Subcutaneous abdominal adipose tissue (tissue), 5 donors: Measurements from ENCODE around the gene GDPGP1.

Source experiments
- H3K27ac ChIP-seq: one replicate; pipeline ENCODE4 v1.7.0; 2013; ENCODE audit warnings: low read depth, mild to moderate bottlenecking, inconsistent platforms, low read length, moderate library complexity
- H3K27me3 ChIP-seq, 5 donors: one replicate each; pipeline ENCODE4 v1.7.0; 2013; ENCODE audit warnings: low read length in 5 of 5, inconsistent platforms in 1 of 5; ENCODE audit not compliant: control insufficient read depth in 5 of 5, insufficient read depth in 4 of 5
- H3K36me3 ChIP-seq, 5 donors: one replicate each; pipeline ENCODE4 v1.7.0; 2013; ENCODE audit warnings: low read length in 5 of 5; ENCODE audit not compliant: control insufficient read depth in 5 of 5, insufficient read depth in 5 of 5
- H3K4me1 ChIP-seq, 5 donors: one replicate each; pipeline ENCODE4 v1.7.0; 2013; ENCODE audit warnings: low read length in 5 of 5, mild to moderate bottlenecking in 3 of 5, moderate library complexity in 1 of 5; ENCODE audit not compliant: control insufficient read depth in 5 of 5, insufficient read depth in 5 of 5
- H3K4me3 ChIP-seq, 5 donors: one replicate each; pipeline ENCODE4 v1.7.0; 2013; ENCODE audit warnings: low read length in 5 of 5, low read depth in 1 of 5
- H3K9ac ChIP-seq, 5 donors: one replicate each; pipeline ENCODE4 v1.7.0; 2013; ENCODE audit warnings: low read length in 5 of 5, mild to moderate bottlenecking in 4 of 5, moderate library complexity in 3 of 5
- H3K9me3 ChIP-seq, 5 donors: one replicate each; pipeline ENCODE4 v1.7.0; 2013; ENCODE audit warnings: low read length in 5 of 5; ENCODE audit not compliant: control insufficient read depth in 5 of 5
- donor health status: healthy.
- donor health status: healthy.
- donor health status: healthy.
- donor health status: healthy.
- donor health status: healthy.

The GDPGP1 gene

DNA sequence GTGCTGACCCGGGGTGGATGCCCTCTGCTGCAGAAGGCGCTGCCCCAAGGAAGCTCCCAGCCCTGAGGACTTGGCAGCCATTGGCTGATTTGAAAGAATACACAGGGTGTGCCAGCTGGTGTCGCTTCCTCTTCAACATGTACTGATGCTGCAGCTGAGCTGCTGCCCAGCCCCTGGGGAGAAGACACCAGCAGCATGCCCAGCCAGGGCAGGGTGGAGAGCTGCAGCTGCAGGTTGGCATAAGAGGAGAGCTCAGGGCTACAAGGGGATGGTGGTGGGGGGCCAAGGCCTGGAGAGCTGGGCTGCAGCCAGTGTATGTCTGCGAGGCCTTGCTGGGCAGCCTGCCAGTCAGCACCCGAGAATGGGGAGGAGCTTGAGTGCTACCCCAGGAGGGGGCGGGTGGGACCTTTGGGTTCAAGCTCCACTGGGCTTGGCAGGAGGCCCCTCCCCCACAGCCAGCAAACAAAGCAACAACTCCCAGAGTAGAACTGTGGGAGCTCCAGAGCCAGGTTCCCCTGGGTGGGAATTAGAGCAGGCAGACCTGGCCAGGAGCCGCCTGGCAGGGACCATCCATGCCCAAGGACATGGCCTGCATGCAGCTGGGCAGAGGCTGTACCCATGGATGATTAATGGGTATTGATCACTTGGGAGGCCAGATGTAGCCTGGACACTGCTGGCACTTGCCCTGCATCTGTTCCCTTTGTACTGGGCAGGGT lies 42.1 kb upstream of the GDPGP1 start:
- no peak overlapping the region for H3K4me3 ChIP-seq
- no peak overlapping the region for H3K27ac ChIP-seq

GRCh38 chr15:90192961-90193786 lies 40.8 kb upstream of the GDPGP1 start:
- no peaks in the 10 kb centered on the region for H3K27me3 ChIP-seq
- H3K27ac ChIP-seq: peak overlapping the region; percentile 12
- no peaks in the 10 kb centered on the region for H3K36me3 ChIP-seq
- H3K9me3 ChIP-seq: no peaks in the 10 kb centered on the region
- H3K4me1 ChIP-seq: peaks cover 3 to 27% (median 25%) of the 10 kb centered on the region in 5 donors
- no peak overlapping the region for H3K4me3 ChIP-seq
- H3K9ac ChIP-seq: no peak overlapping the region

More for the DNA sequence above, 42.1 kb upstream of the GDPGP1 start:
- H3K36me3 ChIP-seq: no peaks in the 10 kb centered on the region
- H3K9me3 ChIP-seq: no peaks in the 10 kb centered on the region
- H3K9ac ChIP-seq: no peak overlapping the region
- peaks cover 3 to 29% (median 25%) of the 10 kb centered on the region in 5 donors for H3K4me1 ChIP-seq
- no peaks in the 10 kb centered on the region for H3K27me3 ChIP-seq

DNA sequence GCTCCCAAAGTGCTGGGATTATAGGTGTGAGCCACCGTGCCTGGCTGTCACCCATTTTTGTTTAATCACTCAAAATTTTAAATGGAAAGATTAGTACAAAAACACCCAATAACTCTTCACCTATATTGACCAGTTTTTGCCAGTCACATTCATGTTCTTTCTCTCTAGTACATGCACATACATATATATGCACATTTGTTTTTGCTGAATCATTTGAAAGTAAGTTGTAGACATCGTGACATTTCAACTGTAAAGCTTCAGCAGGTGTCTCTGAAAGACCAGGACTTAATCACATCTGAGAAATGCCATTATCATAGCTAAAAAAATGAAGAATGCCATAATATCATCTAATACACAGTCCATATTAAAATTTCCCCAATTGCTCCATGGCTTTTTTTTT lies 39.4 kb upstream of the GDPGP1 start:
- no peak overlapping the region for H3K27ac ChIP-seq
- H3K9me3 ChIP-seq: no peaks in the 10 kb centered on the region
- H3K4me1 ChIP-seq: peaks cover 3 to 27% (median 25%) of the 10 kb centered on the region in 5 donors

DNA sequence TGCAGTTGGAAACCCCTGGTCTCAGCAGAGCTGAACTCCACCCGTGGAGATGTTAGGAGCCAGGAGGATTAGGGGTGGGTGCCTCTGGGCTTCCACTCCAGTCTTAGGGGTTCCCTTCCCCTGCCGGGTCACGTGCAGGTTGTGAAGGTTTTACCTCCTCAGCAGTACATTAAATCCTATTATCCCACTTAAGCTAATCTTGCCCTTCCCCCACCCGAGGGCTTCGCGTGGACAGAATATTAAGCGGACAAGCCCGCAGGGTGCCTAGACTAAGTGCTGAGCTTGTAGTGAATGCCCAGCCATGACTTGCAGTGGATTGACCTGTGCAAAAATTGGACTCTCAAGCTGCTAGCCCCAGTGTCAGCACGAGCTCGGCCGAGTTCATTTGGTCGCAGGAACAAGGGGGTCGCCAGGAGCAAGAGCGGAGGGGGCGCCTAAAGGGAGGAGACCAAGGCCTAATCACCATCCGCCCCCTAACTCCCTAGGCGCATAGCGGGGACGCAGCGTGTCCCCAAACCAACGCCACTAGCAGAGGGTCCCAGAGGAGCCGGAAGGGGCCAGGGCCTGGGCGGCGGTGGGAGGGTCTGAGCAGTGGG lies 33.4 kb upstream of the GDPGP1 start:
- Histone ChIP-seq H3K9me3 (no peaks in the 10 kb centered on the region), H3K27ac (no peak overlapping the region), H3K27me3 (peaks cover 0 to 7% (median 0%) of the 10 kb centered on the region in 5 donors), H3K9ac (peak overlapping the region in 4 of 5 donors; percentile 62 to 76 (median 72)), H3K4me1 (peaks cover 0 to 25% (median 20%) of the 10 kb centered on the region in 5 donors), H3K36me3 (no peaks in the 10 kb centered on the region), H3K4me3 (peak overlapping the region; percentile 70 to 82 (median 76))

More for the DNA sequence above, 39.4 kb upstream of the GDPGP1 start:
- no peaks in the 10 kb centered on the region for H3K36me3 ChIP-seq
- H3K9ac ChIP-seq: no peak overlapping the region
- H3K27me3 ChIP-seq: no peaks in the 10 kb centered on the region
- no peak overlapping the region for H3K4me3 ChIP-seq

- no peaks in the 10 kb centered on the region for H3K9me3 ChIP-seq
- H3K36me3 ChIP-seq: no peaks in the 10 kb centered on the region
- peak within 1 kb of the TSS in 4 of 5 donors; percentile 62 to 76 (median 72) for H3K9ac ChIP-seq
- H3K4me1 ChIP-seq: peaks cover 0 to 26% (median 22%) of the 10 kb centered on the region in 5 donors
- H3K27ac ChIP-seq: no peak within 1 kb of the TSS
- peak within 1 kb of the TSS; percentile 70 to 82 (median 76) for H3K4me3 ChIP-seq
- H3K27me3 ChIP-seq: peaks cover 0 to 7% (median 0%) of the 10 kb centered on the region in 5 donors
Observed at GRCh38 chr15:90201130-90201943, 32.7 kb upstream of the GDPGP1 start, which contains the start of gene SEMA4B. TSS of gene SEMA4B (plus strand) at chr15:90201330. CDS start at chr15:90201579, 249 bp downstream.

- Histone ChIP-seq H3K9me3 (no peaks in the 10 kb centered on the region), H3K27ac (no peak overlapping the region), H3K4me3 (peak overlapping the region; percentile 48 to 82 (median 76)), H3K4me1 (peaks cover 0 to 26% (median 22%) of the 10 kb centered on the region in 5 donors), H3K9ac (peak overlapping the region in 4 of 5 donors; percentile 62 to 76 (median 72)), H3K27me3 (peaks cover 0 to 7% (median 0%) of the 10 kb centered on the region in 5 donors), H3K36me3 (no peaks in the 10 kb centered on the region)
Observed at GRCh38 chr15:90201944-90202375, 32.0 kb upstream of the GDPGP1 start.

- Histone ChIP-seq H3K4me1 (peaks cover 0 to 26% (median 22%) of the 10 kb centered on the region in 5 donors), H3K27me3 (peaks cover 0 to 7% (median 0%) of the 10 kb centered on the region in 5 donors), H3K9me3 (no peaks in the 10 kb centered on the region), H3K4me3 (peak overlapping the region in 1 of 5 donors; percentile 71), H3K36me3 (no peaks in the 10 kb centered on the region), H3K27ac (no peak overlapping the region), H3K9ac (no peak overlapping the region)
Observed at GRCh38 chr15:90202929-90203328, 31.1 kb upstream of the GDPGP1 start.

GRCh38 chr15:90203473-90203872 lies 30.5 kb upstream of the GDPGP1 start:
- Histone ChIP-seq H3K4me3 (no peak overlapping the region), H3K27me3 (peaks cover 0 to 7% (median 0%) of the 10 kb centered on the region in 5 donors), H3K9ac (no peak overlapping the region), H3K27ac (no peak overlapping the region), H3K9me3 (no peaks in the 10 kb centered on the region), H3K4me1 (peaks cover 0 to 26% (median 22%) of the 10 kb centered on the region in 5 donors), H3K36me3 (no peaks in the 10 kb centered on the region)

DNA sequence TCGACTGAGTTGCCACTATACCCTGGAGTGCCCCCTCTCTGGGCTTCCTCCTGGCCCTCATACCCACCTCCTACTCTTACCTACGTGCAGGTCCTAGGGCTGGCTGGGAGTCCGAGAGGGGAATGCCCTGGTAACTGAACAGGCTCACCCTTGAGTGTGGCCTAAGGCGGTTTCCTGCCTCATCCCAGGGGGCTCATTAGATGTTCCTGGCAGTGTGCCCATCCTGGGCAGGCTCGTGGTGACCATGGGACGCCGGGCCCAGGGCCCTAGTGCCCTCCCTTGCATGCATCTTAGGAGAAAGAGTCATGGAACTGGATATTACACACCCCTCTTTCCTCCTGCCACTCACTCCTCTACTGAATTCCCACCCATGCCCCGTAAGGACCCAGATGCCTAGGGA lies 30.1 kb upstream of the GDPGP1 start:
- Histone ChIP-seq H3K9ac (no peak overlapping the region), H3K4me1 (peaks cover 0 to 26% (median 22%) of the 10 kb centered on the region in 5 donors), H3K27me3 (peaks cover 0 to 7% (median 0%) of the 10 kb centered on the region in 5 donors), H3K9me3 (no peaks in the 10 kb centered on the region), H3K36me3 (no peaks in the 10 kb centered on the region), H3K4me3 (no peak overlapping the region), H3K27ac (no peak overlapping the region)
